GM18520 (cell line): ENCODE measurements around the gene TMPRSS11B.
"Not testable (repeated sequence)": the region's sequence is repeated elsewhere in the genome, so short reads cannot be mapped to it uniquely, and the experiment has no call there.

Source experiments
- ATAC-seq: cut with Tn5 transposase; IDR thresholded peaks from one replicate; pipeline ENCODE4 v1.9.1; 2021; ENCODE audit not compliant: unreplicated experiment

Gene TMPRSS11B

DNA sequence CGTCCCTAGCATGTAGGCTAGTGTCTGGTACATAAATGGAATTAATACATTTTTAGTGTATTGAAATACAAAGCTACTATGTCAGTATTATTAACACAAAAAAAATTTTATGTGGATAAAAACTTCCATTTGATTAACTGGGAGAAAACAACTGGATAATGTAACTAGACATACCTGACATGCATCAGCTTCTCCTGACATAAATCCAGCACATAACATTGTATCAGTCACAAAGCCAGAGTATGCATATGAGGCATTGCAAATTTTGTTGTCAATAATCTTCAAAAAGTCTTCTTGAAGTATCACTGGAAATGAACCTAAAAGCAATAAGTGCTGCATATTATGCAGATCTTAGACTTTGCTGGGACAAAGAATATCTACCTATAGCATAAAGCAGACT is 16.9 kb downstream of the TMPRSS11B start:
- no peak for ATAC-seq

DNA sequence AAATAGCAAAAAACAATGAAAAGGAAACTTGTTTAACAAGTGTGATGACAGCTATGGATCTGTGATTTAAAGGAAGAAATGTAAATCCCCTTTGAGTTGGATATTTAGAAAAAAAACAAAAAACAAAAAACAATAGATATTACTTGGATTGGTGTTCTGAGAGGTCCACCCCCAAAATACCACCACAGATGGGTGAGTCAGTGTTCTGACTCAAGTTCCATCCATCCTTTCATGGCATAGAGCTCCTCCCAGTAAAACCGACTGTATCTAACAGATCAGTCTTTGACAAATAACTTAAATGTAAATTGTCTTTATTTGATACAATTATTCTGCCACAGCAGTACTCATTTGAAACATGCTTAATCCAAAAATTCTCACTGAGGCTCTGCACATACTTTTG is 27.4 kb downstream of the TMPRSS11B start:
- ATAC-seq, result no peak

DNA sequence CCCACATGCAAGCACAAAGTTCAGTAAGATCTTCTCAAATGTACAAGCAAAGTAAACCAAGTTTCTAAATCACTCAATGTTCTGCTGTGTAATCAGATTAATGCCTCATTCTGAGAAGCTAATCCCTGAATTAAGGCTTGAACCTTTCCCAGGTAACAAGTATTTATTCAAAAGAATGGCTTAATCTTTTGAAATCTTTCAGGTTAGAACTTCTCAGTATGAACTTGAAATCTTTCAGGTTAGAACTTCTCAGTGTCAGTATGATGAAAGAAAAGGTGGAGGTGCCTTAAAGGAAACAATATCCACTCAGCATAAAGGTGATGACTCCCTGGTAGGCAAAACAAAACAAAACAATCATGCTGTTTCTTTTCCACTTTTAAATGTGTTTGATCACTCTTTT is 29.0 kb downstream of the TMPRSS11B start:
- ATAC-seq, result no peak

DNA sequence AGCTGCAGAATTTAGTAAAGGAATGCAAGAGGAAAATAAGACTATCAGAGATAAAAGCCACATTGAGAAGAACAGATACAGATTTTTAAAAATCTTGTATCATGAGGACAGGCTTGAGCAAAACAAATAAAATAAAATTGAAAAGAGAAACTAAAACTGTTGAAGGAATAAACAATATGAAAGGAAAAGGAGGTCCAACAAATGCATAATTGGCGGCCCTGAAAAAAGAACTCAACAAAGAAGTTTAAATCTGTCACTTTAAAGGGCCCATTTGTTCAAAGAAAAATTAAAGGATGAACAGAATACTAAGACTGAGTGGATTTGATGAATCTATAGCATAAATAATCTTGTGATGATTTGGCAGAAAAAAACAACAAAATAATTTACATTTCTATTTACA is 36.5 kb downstream of the TMPRSS11B start:
- no peak for ATAC-seq

DNA sequence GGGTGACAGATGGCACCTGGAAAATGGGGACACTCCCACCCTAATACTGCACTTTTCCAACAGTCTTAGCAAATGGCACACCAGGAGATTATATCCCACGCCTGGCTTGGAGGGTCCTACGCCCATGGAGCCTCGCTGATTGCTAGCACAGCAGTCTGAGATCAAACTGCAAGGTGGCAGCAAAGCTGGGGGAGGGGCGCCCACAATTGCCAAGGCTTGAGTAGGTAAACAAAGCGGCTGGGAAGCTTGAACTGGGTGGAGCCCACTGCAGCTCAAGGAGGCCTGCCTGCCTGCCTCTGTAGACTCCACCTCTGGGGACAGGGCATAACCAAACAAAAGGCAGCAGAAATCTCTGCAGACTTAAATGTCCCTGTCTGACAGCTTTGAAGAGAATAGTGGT is 51.2 kb downstream of the TMPRSS11B start:
- not testable (repeated sequence) for ATAC-seq

DNA sequence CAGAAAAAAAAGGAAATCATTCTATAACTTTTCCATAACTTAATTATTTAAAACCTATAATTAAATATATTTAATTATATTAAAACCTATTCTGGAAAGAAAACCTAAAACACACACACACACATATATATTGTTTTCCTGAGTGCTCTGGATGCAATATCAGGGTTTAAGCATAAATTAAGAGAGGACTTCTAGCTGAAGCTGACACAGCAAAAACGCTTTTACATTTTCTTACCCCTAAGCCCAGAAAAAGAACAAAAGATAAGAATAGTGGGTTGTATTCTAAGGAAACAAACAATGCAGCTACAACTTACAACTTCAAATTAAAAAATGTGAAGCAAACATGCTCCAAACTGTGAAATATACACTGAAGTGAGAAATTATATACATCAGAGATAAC is 52.3 kb downstream of the TMPRSS11B start:
- no peak for ATAC-seq

DNA sequence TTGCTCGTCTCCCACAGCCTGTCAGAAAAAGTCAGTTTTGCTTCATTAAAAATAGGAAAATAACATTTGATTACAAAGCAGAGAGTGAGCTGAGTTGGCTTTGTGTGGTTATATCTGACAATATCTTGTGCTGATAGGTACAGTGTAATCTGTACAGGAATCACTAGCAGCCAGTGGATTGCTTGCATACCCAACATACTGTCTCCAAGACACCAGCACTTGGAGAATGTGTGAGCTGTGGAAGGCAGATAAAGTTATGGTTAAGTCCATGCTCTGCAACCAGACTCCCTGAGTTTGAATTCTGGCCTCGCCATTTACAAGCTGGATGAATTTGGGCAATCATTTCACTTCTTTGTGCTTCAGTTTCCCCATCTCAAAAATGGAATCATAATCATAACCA is 58.3 kb downstream of the TMPRSS11B start:
- no peak for ATAC-seq

DNA sequence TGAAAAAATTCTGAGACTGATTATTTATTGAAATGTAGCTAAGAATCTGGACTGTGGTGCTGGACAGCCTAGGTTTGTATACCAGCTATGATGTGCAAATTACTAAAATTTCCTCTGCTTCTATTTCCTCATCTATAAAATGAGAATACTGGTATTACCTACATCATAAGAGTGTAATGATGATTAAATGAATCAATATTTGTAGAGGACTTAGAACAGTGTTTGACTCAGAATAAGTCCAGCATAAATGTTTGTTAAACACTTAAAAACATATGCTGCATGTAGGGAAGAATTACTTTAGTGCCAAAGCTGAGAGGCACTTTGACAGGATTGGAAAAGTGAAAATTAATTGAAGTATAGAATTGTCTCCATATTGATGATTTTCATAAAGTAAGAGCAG is 60.6 kb downstream of the TMPRSS11B start:
- no peak for ATAC-seq

DNA sequence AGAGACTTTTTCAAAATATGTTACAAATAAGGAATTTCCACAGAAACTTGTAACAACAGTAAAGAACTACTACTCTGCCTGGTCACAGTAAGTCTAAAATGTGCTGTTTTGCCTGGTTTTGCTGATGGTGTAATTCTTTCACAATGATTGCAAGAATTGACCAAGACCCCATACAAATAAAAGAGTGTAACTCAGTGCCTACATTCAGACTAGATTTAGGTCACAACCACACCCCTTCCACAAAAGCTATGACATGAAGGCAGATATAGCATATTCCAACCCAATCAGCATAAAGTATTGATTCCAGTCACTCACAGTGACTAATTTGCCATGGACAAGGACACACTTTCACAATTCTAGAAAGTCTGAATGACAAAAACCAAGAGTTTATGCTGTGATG is 62.1 kb downstream of the TMPRSS11B start:
- no peak for ATAC-seq

DNA sequence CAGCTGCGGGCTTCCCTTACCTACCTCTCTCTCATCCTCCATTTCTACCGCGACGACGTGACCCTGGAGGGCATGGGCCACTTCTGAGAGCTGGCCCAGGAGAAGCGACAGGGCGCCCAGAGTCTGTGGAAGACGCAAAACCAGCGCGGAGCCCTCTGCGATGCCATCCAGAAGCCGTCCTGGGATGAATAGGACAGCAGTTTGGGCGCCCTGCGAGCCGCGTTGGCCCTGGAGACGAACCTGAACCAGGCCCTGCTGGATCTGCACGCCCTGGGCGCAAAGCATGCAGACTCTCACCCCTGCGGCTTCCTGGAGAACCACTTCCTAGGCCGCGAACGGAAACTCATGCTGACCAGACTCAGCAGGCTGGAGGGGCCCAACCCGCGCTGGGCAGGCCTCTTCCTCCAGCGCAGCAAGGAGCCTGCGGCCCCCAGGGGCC is 63.1 kb downstream of the TMPRSS11B start:
- no peak for ATAC-seq

DNA sequence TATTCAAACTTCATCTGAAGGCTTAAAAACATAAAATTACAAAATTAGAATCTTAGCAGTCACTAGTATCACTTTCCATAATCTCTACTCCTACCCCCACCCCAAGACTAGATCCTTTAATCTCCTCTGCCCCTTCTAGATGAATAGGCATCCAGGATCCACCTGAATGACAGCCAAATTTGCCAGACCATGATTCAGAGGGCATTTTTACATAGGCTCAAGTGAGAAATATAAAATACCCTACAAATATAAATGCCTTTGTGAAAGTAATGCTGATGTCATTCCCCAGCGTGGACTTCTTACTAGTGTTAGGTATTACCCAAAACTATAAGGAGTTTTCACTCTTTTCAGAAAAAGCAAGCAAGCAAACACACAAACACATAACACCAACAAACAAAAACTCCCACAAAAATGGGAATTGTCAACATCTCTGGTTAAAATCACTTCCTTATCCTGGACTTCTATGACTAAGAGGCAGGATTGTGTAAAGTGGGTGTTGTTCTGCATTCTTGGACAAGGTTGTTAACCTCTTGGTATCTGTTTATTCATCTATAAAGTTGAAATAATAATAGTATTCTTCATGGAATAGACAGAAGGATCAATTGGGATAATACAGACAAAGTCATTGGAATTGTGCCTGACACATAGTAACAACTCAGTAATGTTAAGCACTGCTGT is 64.5 kb downstream of the TMPRSS11B start:
- ATAC-seq, result no peak

DNA sequence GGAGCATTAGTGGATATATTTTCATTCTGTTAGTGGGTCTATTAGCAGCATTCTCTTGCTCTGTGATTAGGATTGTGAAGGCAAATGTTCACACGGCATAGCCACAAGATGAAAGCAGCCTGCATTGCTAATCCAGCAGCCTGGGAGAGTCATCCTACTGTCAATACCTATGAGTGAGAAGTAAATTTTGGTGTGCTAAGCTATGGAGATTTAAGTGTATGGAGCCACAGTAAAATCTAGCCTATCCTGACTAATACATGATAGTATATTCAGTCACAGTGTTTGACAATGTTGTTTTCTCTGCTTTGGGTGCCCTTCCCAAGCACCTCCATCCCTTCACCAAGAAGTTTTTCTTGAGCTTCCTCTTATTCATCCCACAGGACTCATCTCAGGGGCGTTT is 68.6 kb downstream of the TMPRSS11B start:
- no peak for ATAC-seq
